M059J (cell line): Measurements from ENCODE around the gene NDUFS2. TPM values are rescaled to one million over a fixed set of nuclear protein-coding genes. Genes with fewer than 3 reads are reported as not detected.

Source experiments
- DNase-seq: peaks from one replicate; pipeline ENCODE4 v3.0.0-alpha.2; 2012; ENCODE audit warnings: low read depth
- total RNA-seq: library from RNA; depleted of rRNA; stranded (reverse); fragments of >200 nt; shearing (Covaris generic); gene quantifications from 2 replicates; pipeline ENCODE4 v1.2.3, GENCODE V29; 2014

NDUFS2 gene
- total RNA-seq, 1 experiment from 2014 or later, result 111 TPM

DNA sequence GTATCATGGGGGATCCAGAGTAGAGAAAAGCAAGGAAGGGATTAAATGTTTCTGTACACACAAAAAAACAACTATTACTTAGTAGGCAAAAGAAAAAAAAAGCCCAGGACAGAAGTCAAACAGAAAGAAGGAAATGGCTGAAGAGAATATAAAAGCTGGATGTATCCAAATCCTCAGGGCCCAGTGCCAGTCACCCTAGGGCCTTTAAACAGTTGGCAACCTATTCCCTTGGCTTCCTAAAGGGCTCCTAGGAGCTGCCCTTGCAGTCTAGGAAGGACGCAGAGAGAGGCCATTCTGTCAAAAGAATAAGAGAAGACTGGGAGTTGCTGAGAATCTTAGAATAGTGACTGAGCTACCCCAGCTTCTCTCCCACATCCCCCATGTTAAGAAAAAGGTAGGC lies 29.8 kb upstream of the NDUFS2 start:
- DNase-seq, result no peak

- peak; percentile 56 for DNase-seq
These were observed 29.3 kb upstream of the NDUFS2 start for GRCh38 chr1:161172776-161173376.

DNA sequence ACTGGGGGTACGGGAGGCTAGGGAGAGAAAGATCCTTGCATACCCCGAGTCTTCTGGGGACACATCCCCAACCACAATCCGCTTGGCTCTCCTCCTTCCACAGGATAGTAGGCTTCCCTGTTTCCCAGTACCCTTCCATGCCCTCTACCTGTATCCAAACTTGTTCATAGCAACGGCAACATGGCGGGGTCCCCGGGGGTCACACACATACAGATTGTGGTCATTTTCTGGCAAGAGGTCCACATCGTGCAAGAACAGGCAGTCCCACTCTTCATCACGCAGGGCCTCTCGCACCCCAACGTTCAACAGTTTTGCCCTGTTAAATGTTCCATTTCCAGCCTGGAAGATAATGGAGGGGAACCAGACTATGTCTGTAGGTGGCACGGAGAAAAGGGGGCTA lies 28.5 kb upstream of the NDUFS2 start:
- DNase-seq, result no peak

- DNase-seq, result no peak
These were observed 27.3 kb upstream of the NDUFS2 start for GRCh38 chr1:161174911-161175310.

GRCh38 chr1:161175771-161176453 lies 26.3 kb upstream of the NDUFS2 start:
- DNase-seq, result no peak

- no peak for DNase-seq
These were observed 25.6 kb upstream of the NDUFS2 start for GRCh38 chr1:161176468-161177111.

GRCh38 chr1:161177112-161177935 lies 24.8 kb upstream of the NDUFS2 start, which contains the start of gene B4GALT3:
B4GALT3 (minus strand) TSS chr1:161177507; CDS start chr1:161176060, 1,447 bp downstream.
- DNase-seq, result peak; percentile 68

DNA sequence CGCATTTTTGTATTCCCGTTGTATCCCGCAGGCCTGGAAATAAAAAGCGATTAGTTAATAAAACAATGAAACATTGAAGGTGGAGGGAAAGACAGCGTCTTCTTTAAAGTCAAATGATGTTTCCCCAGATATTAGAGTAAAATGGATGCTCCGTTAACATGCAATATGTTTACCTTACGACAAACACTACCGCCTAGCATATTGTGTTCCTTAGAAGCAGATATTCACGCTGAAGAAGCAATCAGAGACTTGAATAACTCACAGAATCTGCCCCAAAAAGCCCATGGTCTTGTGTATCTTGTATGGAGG lies 24.3 kb upstream of the NDUFS2 start:
- DNase-seq, result no peak

- no peak for DNase-seq
These were observed 22.5 kb upstream of the NDUFS2 start for GRCh38 chr1:161179698-161180097.

- peak; percentile 42 for DNase-seq
These were observed 21.5 kb upstream of the NDUFS2 start for GRCh38 chr1:161180639-161181038.

GRCh38 chr1:161182214-161182613 lies 20.0 kb upstream of the NDUFS2 start:
- DNase-seq, result peak; percentile 67

GRCh38 chr1:161185282-161185682 lies 16.9 kb upstream of the NDUFS2 start:
- DNase-seq, result peak; percentile 48

DNA sequence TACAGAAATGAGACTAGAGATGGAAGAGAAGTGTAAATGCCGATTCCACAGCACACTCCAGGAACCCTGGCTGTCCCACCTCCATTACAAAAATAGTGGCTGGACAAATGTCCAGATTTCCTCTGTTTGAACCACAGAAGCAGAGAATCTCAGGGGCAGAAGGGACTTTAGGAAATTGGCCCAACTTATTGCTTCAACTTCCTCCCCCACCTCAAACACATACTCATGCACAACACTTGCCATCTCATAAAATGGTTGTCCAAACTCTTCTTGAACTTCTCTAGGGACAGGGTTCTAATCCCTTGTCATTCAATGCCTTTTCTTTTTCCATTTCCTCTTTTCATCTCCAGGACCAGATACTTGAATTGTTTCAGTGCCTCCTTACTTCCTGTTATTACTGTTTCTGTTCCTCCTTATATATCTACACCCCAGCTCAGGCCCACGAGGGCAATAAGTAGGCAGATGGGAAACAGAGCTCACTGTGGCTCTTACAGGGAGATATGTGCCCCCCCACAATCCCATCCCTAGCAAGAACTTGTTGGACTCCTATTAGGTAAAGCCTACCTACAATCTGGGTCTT lies 16.3 kb upstream of the NDUFS2 start:
- DNase-seq, result no peak

GRCh38 chr1:161187311-161187710 lies 14.9 kb upstream of the NDUFS2 start:
- DNase-seq, result no peak

GRCh38 chr1:161188381-161188780 lies 13.8 kb upstream of the NDUFS2 start:
- no peak for DNase-seq

- no peak for DNase-seq
These were observed 13.1 kb upstream of the NDUFS2 start for GRCh38 chr1:161189036-161189435.

GRCh38 chr1:161190962-161191521 lies 11.1 kb upstream of the NDUFS2 start:
- DNase-seq, result no peak

DNA sequence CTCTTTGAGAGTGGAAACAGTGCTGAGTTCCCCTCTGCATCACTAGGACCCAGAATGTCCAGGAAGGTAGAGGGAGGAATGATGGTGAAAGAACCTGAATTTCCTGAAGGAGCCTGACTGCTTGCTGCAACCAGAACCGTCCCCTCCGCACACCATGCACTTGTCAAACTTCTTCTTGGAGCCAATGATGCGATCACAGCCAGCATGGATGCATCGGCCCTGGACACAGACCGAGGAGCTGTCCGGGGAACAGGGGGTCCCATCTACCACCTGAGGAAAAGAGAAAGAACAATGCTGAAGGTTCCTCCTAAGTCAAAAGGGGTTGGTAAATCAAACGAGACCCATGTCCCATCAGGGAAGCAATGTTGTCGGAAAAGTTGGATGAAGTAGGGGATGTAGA lies 10.2 kb upstream of the NDUFS2 start:
- DNase-seq, result no peak

DNA sequence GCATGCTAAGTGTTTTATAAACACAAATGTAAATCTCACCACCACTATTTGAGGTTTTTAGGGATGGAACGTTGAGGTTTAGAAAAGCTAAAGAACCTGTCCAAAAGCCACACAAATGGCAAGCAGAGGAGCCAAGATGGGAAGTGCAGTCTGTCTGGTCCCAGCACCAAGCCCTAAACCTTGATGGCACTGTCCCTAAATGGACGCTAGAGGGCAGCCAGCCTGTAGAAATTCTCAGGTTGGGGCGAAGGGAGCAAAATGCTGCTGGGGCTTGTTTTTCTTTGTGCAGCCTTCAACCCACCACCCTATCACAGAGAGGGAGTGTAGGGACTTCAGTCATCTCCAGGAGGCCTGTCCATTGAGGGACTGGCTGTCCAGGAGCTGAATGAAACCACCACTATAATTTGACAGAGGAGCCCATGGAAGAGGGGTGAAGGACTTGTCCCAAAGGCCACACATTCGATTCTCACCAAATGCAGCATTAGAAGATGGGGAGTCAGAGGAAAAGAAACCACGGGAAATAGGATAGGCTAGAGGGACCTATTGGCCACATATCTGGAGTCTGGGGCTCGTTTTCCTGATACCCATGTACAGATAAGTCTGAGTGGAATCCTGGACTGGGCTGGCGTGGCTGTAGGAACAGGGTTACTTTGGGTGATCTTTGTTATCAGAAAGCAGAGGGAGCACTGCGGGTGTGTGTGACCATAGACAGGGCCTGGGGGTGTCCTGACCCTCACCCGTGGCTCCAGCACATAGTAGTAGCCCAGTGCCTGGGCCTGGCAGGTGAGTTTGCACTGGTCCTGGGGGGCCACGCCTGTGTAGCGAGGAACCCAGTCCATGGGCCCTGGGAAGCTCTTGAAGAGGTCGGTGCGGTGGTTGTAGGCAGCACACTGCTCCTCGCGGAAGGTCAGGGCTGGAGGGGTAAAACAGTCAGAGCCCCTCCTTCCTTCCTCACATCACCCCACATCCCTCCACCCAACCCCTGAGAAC lies 9.4 kb upstream of the NDUFS2 start:
- peak; percentile 72 for DNase-seq

DNA sequence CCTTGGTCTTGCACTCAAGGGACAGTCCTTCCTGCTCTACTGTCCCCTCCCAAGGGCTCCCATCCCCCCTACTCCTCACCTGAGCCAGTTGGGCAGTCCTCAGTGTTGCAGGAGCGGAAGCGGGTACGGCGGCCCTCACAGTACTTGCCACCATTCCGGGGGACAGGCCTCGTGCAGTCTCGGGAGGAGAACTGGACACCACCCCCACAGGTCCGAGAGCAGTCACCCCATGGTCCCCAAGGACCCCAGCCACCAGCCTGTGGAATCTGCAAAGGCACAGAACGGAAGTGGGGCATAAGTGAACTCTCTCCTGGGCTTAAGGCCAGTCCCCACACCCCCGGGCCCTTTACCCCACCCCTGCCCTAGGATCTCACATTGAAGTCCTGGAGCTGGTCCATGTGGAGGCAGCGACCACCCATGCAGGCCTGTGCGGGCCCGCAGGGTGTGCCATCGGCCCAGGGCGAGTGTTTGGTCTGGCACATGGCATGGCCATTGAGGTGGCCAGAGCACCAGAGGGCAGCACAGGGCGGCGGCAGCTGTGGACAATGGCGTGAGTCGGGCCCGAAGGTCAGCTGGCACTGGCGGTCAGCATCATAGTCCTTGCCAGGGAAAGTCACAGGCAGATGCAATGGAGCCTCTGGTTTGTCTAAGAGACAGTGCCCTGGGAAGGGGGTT lies 8.5 kb upstream of the NDUFS2 start:
- DNase-seq, result no peak
